ENCODE data around the gene PRMT1. TPM values are rescaled to one million over a fixed set of nuclear protein-coding genes. Genes with fewer than 3 reads are reported as not detected.

Gene PRMT1
- total RNA-seq, 3 donors from 2014 or later (not counting 1 experiment from before 2014, with no cell fraction given), result 77.0 to 92.5 (median 78.2) TPM

DNA sequence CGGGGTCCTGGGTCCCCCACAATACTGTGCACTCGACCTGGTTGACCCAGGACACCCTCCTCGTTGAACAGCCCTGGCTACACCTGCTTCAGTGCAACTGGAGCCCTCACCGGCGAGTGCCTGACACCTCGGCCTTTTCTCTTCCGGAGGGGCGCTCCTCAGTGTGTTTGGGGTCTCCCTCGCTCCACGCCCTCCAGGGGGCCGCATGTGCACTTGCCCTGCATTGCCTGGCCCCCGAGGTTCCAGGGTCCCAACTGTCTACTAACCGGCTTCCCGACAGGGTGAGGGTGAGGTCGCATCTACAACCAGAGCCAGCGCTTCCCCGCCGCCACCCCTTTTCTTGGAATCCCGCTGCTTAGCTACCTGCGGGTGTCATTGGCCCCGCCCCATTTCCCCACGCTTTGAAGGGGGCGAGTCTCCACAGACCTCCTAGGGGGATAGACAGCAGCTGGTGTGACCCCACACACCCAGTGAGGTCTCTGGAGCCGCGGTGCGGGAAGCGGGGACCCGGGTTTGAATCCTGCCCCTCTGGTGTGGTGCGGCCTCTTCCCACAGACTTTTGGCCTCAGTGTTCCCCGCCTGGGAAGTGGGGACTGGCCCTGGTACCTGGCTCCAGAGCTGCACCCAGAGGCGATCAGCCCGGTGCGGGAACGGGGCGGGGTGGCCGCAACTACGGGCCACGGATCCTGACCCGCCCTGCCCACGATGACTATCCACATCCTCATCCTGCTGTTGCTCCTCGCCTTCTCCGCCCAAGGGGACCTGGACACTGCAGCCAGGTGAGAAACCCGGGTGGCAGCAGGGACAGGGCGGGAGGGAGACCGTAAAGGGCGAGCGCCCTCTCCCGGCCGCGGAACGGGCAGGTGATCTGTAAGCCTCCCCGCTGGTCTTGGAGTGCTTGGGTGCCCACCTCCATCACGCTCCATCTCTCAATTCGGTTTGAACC lies 12.3 kb downstream of the PRMT1 start, which contains the start of gene ADM5:
Gene ADM5, plus strand, starts transcription at position 462 of the 946 bp plus-strand sequence. Its CDS starts 244 bp downstream, at position 706.
- peak within 1 kb of the TSS; percentile 27 for H3K4me3 ChIP-seq (ENCODE audit: low read length)
- peak within 1 kb of the TSS; percentile 51 to 79 for H3K27ac Mint-ChIP-seq
- H3K27ac ChIP-seq (ENCODE audit: low read length), result no peak within 1 kb of the TSS
- 51% methylated on average over 54 of the region's 54 CpGs for WGBS (ENCODE audit: insufficient coverage)
- H3K36me3 Mint-ChIP-seq, result no peaks in the 10 kb centered on the region
- peaks cover 15 to 38% of the 10 kb centered on the region in 2 donors for H3K4me1 Mint-ChIP-seq
- TF ChIP-seq, protein P1, sequence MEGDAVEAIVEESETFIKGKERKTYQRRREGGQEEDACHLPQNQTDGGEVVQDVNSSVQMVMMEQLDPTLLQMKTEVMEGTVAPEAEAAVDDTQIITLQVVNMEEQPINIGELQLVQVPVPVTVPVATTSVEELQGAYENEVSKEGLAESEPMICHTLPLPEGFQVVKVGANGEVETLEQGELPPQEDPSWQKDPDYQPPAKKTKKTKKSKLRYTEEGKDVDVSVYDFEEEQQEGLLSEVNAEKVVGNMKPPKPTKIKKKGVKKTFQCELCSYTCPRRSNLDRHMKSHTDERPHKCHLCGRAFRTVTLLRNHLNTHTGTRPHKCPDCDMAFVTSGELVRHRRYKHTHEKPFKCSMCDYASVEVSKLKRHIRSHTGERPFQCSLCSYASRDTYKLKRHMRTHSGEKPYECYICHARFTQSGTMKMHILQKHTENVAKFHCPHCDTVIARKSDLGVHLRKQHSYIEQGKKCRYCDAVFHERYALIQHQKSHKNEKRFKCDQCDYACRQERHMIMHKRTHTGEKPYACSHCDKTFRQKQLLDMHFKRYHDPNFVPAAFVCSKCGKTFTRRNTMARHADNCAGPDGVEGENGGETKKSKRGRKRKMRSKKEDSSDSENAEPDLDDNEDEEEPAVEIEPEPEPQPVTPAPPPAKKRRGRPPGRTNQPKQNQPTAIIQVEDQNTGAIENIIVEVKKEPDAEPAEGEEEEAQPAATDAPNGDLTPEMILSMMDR (IDR thresholded peaks at IDR 0.05), result peak; percentile 55
- intact Hi-C loops (cut with micrococcal nuclease), result no loop called here
- H3K9me3 ChIP-seq (ENCODE audit: control insufficient read depth, insufficient read depth, low read length), result no peaks in the 10 kb centered on the region
- peaks cover 22% of the 10 kb centered on the region for H3K36me3 ChIP-seq (ENCODE audit: control insufficient read depth, insufficient read depth, low read length)
- H3K4me1 ChIP-seq (ENCODE audit: control insufficient read depth, insufficient read depth, low read length), result peaks cover 27% of the 10 kb centered on the region
- ATAC-seq, result peak in 2 of 3 donors; percentile 51 to 63
- peaks cover 26% of the 10 kb centered on the region for H3K27me3 ChIP-seq (ENCODE audit: control insufficient read depth, insufficient read depth, low read length)
- peaks cover 17 to 23% of the 10 kb centered on the region in 2 donors for H3K27me3 Mint-ChIP-seq (ENCODE audit: low read depth in 2 of 2)
- H3K9me3 Mint-ChIP-seq, result no peaks in the 10 kb centered on the region
- peak in 1 of 2 donors; percentile 64 for DNase-seq
- H3K4me3 Mint-ChIP-seq, result peak within 1 kb of the TSS; percentile 95

DNA sequence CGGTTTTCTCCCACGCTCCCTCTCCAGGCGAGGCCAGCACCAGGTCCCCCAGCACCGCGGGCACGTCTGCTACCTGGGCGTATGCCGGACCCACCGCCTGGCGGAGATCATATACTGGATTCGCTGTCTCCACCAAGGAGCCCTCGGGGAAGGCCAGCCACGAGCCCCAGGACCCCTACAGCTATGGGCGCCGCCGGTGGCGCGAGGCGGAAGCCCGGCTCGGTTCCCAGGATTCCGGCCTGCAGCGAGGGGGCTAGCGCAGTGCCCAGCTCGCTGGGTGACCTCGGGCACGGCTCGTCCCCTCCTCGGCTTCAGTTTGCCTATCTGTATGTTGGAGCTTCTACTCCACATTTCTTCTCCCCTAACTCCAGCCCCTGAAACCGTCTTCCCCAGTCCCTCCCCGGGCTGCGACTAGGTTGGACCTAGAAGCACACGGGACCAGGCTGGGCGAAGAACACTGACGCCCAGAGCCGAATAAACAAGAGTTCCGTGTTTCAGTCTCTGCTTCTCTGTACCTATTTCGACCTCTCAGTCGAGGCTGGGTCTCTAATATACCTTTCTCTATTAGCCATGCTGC lies 13.1 kb downstream of the PRMT1 start:
- intact Hi-C loops (cut with micrococcal nuclease), result no loop called here
- peaks cover 27% of the 10 kb centered on the region for H3K4me1 ChIP-seq (ENCODE audit: control insufficient read depth, insufficient read depth, low read length)
- no peaks in the 10 kb centered on the region for H3K9me3 Mint-ChIP-seq

DNA sequence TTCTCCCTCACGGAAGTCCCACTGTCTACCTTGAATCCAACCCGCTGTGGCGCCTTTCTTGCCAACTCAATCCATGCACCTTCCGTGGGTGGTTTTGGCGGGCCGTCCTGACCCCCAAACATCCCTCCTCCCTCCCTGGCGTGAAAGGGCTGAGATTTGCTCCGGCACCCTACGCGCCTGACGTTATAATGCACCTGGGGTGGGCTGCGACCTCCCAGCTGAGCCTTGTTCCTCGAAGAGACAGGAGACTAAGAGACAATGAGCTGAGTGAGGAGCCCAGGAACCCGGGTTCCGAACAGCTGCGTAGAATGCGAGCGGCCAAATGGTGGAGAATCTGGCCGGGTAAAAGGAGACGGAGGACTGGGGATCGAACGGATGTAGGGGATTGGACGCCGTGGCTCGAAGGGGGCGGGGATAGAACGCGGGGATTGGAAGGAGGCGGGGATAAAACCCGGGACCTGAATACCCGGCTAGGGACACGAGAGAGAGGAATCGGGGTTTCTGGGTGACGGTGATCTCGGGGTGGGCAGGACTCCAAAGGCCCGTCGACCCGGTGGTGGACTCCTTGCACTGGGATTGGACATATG lies 13.7 kb downstream of the PRMT1 start, which contains the start of gene CPT1C:
Gene CPT1C, plus strand, starts transcription at position 461 of the 587 bp plus-strand sequence. CDS start 1,137 bp downstream, outside the sequence.
- TF ChIP-seq, protein P1 (IDR thresholded peaks at IDR 0.05), result no peak
- peaks cover 27% of the 10 kb centered on the region for H3K4me1 ChIP-seq (ENCODE audit: control insufficient read depth, insufficient read depth, low read length)
- Mint-ChIP-seq H3K36me3 (no peaks in the 10 kb centered on the region), H3K4me3 (peak within 1 kb of the TSS; percentile 95), H3K9me3 (no peaks in the 10 kb centered on the region), H3K4me1 (peaks cover 15 to 34% of the 10 kb centered on the region in 2 donors), H3K27me3 (ENCODE audit: low read depth in 2 of 2) (peaks cover 17 to 27% of the 10 kb centered on the region in 2 donors), H3K27ac (peak within 1 kb of the TSS; percentile 51 to 79)
- 6% methylated on average over 38 of the region's 38 CpGs for WGBS (ENCODE audit: insufficient coverage)
- DNase-seq (peak in 1 of 2 donors; percentile 70), ATAC-seq (peak; percentile 31 to 71 (median 63))
- H3K27me3 ChIP-seq (ENCODE audit: control insufficient read depth, insufficient read depth, low read length), result peaks cover 26% of the 10 kb centered on the region
- intact Hi-C loops (cut with micrococcal nuclease), result no loop called here
- no peak within 1 kb of the TSS for H3K27ac ChIP-seq (ENCODE audit: low read length)
- H3K36me3 ChIP-seq (ENCODE audit: control insufficient read depth, insufficient read depth, low read length), result peaks cover 9% of the 10 kb centered on the region
- H3K4me3 ChIP-seq (ENCODE audit: low read length), result peak within 1 kb of the TSS; percentile 27
- H3K9me3 ChIP-seq (ENCODE audit: control insufficient read depth, insufficient read depth, low read length), result no peaks in the 10 kb centered on the region

More for the DNA sequence above, 13.1 kb downstream of the PRMT1 start:
- Mint-ChIP-seq H3K4me3 (peak overlapping the region; percentile 95), H3K27me3 (ENCODE audit: low read depth in 2 of 2) (peaks cover 17 to 27% of the 10 kb centered on the region in 2 donors), H3K27ac (peak overlapping the region; percentile 51 to 79), H3K36me3 (no peaks in the 10 kb centered on the region), H3K4me1 (peaks cover 15 to 38% of the 10 kb centered on the region in 2 donors)
- TF ChIP-seq, protein P1 (IDR thresholded peaks at IDR 0.05), result no peak
- peak in 1 of 2 donors; percentile 37 for DNase-seq
- Histone ChIP-seq H3K36me3 (ENCODE audit: control insufficient read depth, insufficient read depth, low read length) (peaks cover 15% of the 10 kb centered on the region), H3K4me3 (ENCODE audit: low read length) (peak overlapping the region; percentile 27), H3K9me3 (ENCODE audit: control insufficient read depth, insufficient read depth, low read length) (no peaks in the 10 kb centered on the region), H3K27me3 (ENCODE audit: control insufficient read depth, insufficient read depth, low read length) (peaks cover 26% of the 10 kb centered on the region), H3K27ac (ENCODE audit: low read length) (no peak overlapping the region)
- 28% methylated on average over 39 of the region's 39 CpGs for WGBS (ENCODE audit: insufficient coverage)
- peak in 2 of 3 donors; percentile 9 to 27 for ATAC-seq
